Peyer's patch (tissue), 4 donors: ENCODE measurements around the gene TTC28.

Source experiments
- POLR2A ChIP-seq, 2 donors: fragments of 450-650 bp; IDR thresholded peaks; one replicate each; pipeline ENCODE4 v1.5.1; 2017; ENCODE audit warnings: antibody characterized with exemption in 2 of 2, mild to moderate bottlenecking in 2 of 2, moderate library complexity in 2 of 2
- TF ChIP-seq, protein P1 (sequence below), 6 experiments: fragments of 450-650 bp in 4 of 6; fragments of 200-600 bp in 2 of 6; sonication (generic) in 1 of 6; IDR thresholded peaks; one replicate each; pipeline ENCODE4 v1.5.1; 2017 to 2019; ENCODE audit warnings: antibody characterized with exemption in 6 of 6, mild to moderate bottlenecking in 3 of 6, moderate library complexity in 1 of 6

DNA sequence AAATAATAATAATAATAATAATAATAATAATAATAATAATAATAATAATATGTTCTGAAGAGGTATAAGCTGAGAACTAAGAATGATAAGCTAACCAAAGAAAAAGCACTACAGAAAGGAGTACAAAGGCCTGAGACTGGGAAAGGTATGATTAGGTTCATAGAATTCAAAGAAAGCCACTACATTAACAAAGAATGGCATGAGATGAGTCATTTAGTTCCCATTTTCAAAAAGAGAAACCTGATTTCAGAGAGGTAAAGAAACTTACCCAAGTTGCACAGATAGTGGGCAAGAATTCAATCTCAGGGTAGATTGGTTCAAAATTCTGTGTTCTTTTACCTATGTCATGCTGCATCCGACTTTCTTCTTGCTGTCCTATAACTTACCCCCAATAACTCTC lies 350.9 kb downstream of the TTC28 start:
- no peak for TF ChIP-seq POLR2A (IDR thresholded peaks at IDR 0.05)
- TF ChIP-seq, protein P1, sequence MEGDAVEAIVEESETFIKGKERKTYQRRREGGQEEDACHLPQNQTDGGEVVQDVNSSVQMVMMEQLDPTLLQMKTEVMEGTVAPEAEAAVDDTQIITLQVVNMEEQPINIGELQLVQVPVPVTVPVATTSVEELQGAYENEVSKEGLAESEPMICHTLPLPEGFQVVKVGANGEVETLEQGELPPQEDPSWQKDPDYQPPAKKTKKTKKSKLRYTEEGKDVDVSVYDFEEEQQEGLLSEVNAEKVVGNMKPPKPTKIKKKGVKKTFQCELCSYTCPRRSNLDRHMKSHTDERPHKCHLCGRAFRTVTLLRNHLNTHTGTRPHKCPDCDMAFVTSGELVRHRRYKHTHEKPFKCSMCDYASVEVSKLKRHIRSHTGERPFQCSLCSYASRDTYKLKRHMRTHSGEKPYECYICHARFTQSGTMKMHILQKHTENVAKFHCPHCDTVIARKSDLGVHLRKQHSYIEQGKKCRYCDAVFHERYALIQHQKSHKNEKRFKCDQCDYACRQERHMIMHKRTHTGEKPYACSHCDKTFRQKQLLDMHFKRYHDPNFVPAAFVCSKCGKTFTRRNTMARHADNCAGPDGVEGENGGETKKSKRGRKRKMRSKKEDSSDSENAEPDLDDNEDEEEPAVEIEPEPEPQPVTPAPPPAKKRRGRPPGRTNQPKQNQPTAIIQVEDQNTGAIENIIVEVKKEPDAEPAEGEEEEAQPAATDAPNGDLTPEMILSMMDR (IDR thresholded peaks at IDR 0.05): no peak
